OCI-LY3 (cell line): ENCODE data around the gene PDE4D.

ENCODE experiments used
- EZH2phosphoT487 ChIP-seq: fragments of 200-600 bp; shearing (Covaris generic); IDR thresholded peaks from 2 replicates; pipeline ENCODE4 v1.6.1; 2018; ENCODE audit warnings: antibody characterized with exemption, mixed run types, low read depth
- TF ChIP-seq, protein P1 (sequence below): fragments of 200-600, 300-600 bp; sonication (generic); IDR thresholded peaks from 2 replicates; pipeline ENCODE4 v1.5.1; 2014; ENCODE audit warnings: antibody characterized with exemption, low read length, low read depth

GRCh38 chr5:59207401-59207800 lies 686.1 kb downstream of the PDE4D start:
- TF ChIP-seq, protein P1, sequence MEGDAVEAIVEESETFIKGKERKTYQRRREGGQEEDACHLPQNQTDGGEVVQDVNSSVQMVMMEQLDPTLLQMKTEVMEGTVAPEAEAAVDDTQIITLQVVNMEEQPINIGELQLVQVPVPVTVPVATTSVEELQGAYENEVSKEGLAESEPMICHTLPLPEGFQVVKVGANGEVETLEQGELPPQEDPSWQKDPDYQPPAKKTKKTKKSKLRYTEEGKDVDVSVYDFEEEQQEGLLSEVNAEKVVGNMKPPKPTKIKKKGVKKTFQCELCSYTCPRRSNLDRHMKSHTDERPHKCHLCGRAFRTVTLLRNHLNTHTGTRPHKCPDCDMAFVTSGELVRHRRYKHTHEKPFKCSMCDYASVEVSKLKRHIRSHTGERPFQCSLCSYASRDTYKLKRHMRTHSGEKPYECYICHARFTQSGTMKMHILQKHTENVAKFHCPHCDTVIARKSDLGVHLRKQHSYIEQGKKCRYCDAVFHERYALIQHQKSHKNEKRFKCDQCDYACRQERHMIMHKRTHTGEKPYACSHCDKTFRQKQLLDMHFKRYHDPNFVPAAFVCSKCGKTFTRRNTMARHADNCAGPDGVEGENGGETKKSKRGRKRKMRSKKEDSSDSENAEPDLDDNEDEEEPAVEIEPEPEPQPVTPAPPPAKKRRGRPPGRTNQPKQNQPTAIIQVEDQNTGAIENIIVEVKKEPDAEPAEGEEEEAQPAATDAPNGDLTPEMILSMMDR = no peak
- no peak for TF ChIP-seq EZH2phosphoT487
